GM21381 (cell line): ENCODE measurements around the gene POSTN.

ENCODE experiments used
- ATAC-seq: cut with Tn5 transposase; IDR thresholded peaks from one replicate; pipeline ENCODE4 v1.9.1; 2021; ENCODE audit warnings: mild to moderate bottlenecking, moderate library complexity; ENCODE audit not compliant: unreplicated experiment

POSTN gene, protein sequence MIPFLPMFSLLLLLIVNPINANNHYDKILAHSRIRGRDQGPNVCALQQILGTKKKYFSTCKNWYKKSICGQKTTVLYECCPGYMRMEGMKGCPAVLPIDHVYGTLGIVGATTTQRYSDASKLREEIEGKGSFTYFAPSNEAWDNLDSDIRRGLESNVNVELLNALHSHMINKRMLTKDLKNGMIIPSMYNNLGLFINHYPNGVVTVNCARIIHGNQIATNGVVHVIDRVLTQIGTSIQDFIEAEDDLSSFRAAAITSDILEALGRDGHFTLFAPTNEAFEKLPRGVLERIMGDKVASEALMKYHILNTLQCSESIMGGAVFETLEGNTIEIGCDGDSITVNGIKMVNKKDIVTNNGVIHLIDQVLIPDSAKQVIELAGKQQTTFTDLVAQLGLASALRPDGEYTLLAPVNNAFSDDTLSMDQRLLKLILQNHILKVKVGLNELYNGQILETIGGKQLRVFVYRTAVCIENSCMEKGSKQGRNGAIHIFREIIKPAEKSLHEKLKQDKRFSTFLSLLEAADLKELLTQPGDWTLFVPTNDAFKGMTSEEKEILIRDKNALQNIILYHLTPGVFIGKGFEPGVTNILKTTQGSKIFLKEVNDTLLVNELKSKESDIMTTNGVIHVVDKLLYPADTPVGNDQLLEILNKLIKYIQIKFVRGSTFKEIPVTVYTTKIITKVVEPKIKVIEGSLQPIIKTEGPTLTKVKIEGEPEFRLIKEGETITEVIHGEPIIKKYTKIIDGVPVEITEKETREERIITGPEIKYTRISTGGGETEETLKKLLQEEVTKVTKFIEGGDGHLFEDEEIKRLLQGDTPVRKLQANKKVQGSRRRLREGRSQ

DNA sequence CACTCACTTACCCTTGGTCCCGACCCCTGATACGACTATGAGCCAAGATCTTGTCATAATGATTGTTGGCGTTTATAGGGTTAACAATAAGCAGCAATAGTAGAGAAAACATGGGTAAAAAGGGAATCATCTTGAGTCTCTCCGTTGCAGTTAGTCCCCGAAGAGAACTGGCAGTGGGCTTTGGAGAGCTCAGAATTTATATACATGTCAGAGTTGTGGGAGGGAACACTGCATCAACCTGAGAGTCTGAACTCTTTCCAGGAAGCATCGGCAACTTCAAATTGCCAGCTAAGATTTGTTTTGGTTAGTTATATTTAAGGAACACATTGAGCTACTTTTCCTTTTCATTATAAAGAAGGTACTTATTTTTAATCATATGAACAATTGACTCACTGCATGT is at the start of gene POSTN:
POSTN (minus strand) TSS at position 172 of the 400 bp plus-strand sequence; CDS start at position 130, 42 bp downstream.
- no peak for ATAC-seq

- no peak for ATAC-seq
Measured at GRCh38 chr13:37647031-37647650, 48.6 kb upstream of the POSTN start.

GRCh38 chr13:37646531-37646930 is 48.0 kb upstream of the POSTN start:
- no peak for ATAC-seq

DNA sequence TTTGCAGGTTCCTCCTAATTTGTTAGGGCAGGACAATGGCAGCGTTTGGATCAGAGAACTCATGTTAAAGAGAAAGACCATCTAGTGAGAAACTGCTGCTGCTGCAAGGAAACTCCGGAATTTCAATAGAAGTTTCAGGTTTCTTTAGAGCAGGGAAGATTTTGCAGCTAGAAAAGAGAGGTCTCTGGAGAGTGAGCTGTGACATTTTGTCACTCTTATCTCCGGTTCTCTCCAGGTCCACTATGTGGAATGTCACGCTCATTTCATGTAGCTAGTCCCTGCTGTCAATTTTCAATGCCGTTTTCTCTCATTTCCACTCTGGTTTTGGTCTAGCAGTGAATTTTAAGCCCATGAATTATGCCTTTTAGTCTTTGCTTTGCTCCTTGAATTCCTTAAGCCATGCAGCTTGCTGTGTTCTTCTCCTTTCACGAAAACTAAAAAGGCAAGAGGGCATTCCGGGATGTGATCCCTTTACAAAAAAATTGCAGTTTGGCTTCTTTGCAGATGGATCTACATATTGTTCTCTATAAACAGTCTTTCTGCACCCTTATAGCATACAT is 46.7 kb upstream of the POSTN start:
- ATAC-seq: no peak

GRCh38 chr13:37641391-37641790 is 42.8 kb upstream of the POSTN start:
- ATAC-seq: no peak

DNA sequence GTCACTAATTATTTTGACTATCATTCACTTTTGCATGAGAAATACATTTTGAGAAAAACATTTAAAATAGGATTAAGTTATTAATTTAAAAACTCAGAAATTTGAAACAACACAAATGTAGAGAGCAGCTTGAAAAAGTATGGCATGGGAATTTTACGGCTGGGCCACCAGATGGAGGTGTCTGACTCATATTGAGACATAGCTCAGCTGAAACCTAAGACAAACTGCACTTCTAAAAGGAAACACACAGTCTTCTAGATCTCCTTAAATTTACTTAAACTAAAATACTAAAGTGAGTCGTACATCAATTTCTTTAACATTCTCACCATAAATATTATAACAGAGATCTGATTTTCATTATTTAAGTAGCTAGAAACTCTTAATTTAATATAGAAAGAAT is 41.9 kb upstream of the POSTN start:
- ATAC-seq: no peak

GRCh38 chr13:37636701-37637100 is 38.1 kb upstream of the POSTN start:
- no peak for ATAC-seq

DNA sequence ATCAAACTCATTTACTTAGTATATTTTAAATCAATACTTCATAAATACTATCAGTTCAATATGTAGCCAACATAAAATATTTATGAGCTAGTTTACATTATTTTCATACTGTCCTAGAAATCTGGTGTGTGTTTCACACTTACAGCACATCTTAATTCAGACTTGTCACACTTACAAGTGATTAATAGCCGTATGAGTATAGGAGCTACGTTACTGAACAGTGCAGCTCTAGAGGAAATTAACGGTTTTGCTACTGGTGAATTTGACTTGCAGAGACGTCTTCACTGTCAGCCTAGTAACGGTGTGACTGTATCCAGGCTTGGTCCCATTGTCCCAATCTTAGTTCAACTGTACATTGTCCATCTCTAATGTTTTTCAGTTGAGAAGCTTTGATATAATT is 33.7 kb upstream of the POSTN start:
- ATAC-seq: no peak

DNA sequence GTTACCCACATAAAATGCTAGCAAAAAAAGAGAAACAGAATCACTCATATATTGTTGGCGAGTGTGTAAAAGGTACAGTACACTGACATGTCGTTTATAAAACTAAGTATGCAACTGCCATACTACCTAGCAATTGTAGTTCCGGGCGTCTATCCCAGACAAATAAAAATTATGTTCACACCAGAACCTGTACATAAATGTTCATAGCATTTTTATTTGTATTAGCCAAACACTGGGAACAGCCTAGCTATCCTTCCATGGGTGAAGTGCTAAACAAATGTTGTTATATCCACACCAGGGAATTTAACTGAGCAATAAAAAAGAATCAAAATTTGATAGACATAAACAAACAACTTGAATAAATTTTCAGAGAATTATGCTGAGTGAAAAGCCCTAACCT is 28.9 kb upstream of the POSTN start:
- no peak for ATAC-seq

DNA sequence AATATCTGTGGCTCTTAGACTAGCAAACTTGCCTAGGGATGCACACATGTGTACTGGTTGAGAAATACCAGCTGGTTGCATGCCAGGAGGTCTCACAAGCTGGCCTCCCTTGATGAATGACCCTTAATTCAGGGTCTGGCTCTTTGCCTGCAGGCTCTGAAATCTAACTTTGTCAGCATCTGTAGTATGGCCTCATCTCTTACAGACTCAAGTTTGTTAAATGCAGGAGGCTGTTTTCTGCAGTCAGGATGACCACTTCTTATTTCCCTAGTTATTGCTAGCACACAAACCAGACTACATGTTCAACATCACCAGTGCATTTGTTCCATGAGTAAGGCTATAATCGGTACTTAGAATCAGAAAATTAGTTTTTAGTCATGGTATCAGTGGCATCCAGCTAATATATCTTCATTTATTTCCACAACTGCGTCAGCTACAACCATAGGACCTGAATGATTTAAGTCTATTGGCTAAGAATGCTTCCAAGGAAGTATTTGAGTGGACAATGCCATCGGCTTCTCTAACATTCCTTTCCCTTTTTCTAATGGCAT is 23.3 kb upstream of the POSTN start:
- ATAC-seq: no peak

DNA sequence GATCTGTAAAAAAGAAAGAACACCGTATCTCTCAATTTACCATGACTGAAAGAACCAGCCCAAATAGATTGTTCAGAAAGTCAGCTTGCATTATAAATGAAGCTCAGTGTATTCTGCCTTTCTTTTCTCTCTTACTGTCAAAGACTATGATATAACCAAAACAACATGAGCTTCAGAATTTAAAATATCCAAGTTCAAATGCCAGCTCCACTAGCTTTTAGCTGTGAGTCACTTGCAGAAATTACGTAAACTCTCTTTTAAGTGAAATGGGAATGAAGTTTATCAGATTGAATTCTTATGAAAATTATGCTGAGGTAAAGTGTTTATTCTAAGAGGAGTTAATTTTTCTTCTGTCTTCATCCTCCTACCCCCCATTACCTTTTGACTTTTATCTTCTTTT is 20.0 kb upstream of the POSTN start:
- no peak for ATAC-seq

DNA sequence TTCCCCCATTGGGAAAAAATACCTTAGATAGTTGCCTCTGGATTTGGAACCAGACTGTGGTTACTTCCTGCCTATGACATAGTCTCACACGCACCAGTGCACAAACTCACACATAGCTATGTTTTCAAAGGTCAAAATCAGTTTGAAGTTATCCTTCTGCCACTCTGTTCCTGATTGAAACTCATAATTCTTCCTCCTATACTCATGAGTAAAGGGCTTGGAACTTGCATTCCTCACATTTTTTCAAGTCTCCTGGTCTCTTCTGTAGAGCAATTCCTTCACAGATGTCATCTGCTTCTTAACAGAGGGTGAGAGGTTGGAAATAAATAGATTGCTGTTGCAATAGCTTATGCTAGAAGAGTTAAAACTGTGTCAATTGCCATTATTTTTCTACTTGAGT is 18.6 kb upstream of the POSTN start:
- no peak for ATAC-seq

- ATAC-seq: no peak
Measured at GRCh38 chr13:37616131-37616530, 17.6 kb upstream of the POSTN start.

- no peak for ATAC-seq
Measured at GRCh38 chr13:37615276-37615675, 16.7 kb upstream of the POSTN start.

GRCh38 chr13:37613638-37614037 is 15.1 kb upstream of the POSTN start:
- no peak for ATAC-seq

DNA sequence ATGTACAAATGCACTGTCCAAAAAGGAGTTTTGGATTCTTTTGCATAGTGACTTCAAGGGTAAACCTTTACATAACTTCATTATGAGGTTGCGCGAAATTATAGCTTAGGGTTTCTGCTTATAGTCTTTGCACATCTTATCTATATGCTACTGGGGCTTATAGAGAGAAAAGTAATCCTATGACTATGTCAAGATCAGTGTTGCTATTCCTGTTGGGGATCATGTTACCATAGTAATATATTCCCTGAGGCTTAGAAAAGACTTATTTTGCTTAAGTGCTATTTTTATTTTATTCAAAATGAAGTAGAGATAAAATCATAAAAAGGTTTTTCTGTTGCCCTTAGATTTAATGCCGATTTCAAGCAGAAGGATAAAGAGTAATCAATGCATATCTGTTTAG is 14.7 kb upstream of the POSTN start:
- no peak for ATAC-seq

- no peak for ATAC-seq
Measured at GRCh38 chr13:37608750-37609339, 10.3 kb upstream of the POSTN start.

GRCh38 chr13:37602733-37603381 is 4.3 kb upstream of the POSTN start:
- no peak for ATAC-seq

- ATAC-seq: no peak
Measured at GRCh38 chr13:37601648-37602440, 3.3 kb upstream of the POSTN start.
